GM10248 (cell line): Measurements from ENCODE around the gene STEAP1B.
"Not testable (repeated sequence)": the region's sequence is repeated elsewhere in the genome, so short reads cannot be mapped to it uniquely, and the experiment has no call there.

Source experiments
- CTCF ChIA-PET: fragments of 300-600 bp; sonication (Branson Sonifier 250); formaldehyde crosslinking; extraction: SDS; loops from one replicate; lab custom pipeline; 2021; ENCODE audit warnings: antibody characterized with exemption; lab: Yijun Ruan, JAX
- POLR2A ChIA-PET: fragments of 350-650 bp; sonication (Branson Sonifier 250); formaldehyde crosslinking; extraction: SDS; loops from one replicate; lab custom pipeline; 2020; ENCODE audit warnings: antibody characterized with exemption; lab: Yijun Ruan, JAX
- DNase-seq: peaks from one replicate; pipeline ENCODE4 v3.0.0; 2012; ENCODE audit errors: extremely low spot score
- TF ChIP-seq, protein P1 (sequence below): IDR thresholded peaks from 2 replicates; pipeline ENCODE4 v1.5.1; 2012; ENCODE audit warnings: mild to moderate bottlenecking, low read depth; ENCODE audit errors: extremely low read depth, missing control alignments, control extremely low read depth

Gene STEAP1B

DNA sequence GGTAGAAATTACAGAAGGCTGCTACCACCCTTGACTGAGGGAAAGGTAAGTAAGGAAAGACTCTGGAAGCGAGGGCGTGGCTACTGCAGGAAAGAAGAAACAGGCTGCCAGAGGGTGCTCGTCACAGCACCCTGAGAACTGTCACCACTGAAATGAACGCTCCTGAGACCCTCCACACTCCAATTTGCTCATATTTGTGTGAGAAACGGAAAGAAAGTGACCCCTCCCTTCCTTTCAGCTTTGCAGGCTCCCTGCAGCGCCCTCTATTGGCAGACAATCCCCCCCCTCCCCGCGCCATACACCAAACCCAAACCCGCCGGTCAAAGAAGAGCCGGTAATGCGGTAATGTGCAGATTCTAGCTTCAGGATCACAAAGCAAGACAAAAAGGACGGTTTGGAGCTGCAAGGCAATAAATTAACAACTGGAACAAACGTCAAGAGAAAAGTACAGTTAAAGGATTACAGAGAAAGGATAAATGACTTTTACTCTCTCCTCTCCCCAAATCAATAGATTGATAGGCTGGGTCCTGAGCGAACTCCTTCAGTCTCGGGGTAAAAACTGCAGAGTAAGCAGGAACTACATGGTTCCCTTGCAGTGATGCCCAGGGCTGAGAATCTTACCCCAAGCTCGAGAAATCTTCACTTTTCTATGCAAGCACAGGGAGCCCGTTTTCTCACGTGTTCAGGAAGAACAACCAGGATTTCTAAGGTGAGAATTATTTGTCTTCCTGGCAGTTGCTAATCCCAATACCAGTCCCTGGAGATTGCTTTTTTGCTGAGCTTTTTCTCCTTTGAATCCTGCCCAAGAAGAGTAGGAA, 47.6 kb downstream of the STEAP1B start:
- DNase-seq, result peak; percentile 59
- POLR2A ChIA-PET, result no interaction called here
- CTCF ChIA-PET, result interaction anchor here (1.0 to 2.1 kb wide), 8 partner anchors 9 to 343 kb away, joined by 3 to 8 read pairs (median 6); no protein-coding TSS in a partner anchor
- TF ChIP-seq, protein P1, sequence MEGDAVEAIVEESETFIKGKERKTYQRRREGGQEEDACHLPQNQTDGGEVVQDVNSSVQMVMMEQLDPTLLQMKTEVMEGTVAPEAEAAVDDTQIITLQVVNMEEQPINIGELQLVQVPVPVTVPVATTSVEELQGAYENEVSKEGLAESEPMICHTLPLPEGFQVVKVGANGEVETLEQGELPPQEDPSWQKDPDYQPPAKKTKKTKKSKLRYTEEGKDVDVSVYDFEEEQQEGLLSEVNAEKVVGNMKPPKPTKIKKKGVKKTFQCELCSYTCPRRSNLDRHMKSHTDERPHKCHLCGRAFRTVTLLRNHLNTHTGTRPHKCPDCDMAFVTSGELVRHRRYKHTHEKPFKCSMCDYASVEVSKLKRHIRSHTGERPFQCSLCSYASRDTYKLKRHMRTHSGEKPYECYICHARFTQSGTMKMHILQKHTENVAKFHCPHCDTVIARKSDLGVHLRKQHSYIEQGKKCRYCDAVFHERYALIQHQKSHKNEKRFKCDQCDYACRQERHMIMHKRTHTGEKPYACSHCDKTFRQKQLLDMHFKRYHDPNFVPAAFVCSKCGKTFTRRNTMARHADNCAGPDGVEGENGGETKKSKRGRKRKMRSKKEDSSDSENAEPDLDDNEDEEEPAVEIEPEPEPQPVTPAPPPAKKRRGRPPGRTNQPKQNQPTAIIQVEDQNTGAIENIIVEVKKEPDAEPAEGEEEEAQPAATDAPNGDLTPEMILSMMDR, result peak; percentile 52

DNA sequence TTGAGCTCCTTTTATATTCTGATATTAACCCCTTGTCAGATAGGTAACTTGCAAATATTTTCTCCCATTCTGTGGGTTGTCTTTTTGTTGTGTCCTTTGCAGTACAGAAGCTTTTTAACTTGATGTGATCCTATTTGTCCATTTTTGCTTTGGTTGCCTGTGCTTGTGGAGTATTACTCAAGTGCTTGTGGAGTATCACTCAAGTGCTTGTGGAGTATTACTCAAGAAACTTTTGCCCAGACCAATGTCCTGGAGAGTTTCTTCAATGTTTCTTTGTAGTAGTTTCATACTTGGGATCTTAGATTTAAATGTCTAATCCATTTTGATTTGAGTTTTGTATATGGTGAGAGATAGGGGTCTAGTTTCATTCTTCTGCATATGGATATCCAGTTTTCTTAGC, 50.0 kb downstream of the STEAP1B start:
- POLR2A ChIA-PET, CTCF ChIA-PET, DNase-seq: not testable (repeated sequence)

DNA sequence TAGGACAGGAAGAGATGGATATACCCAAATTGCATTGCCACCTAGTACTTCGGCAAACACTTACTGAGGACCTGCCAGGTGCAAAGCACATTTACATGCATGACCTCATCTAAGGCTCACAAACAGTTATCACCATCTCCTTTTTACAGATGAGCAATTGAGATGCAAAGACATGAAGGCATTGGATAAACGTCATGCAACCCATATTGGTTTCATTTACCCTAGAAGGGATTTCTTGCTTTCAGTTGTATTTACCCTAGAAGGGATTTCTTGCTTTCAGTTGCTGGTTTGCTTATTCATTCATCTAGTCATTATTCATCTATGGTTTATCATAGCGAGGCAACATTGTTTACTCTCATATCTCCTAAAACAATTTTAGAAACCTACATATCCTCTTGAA, 52.2 kb downstream of the STEAP1B start:
- TF ChIP-seq, protein P1, result no peak
- DNase-seq, result peak; percentile 63
- CTCF ChIA-PET, result interaction anchor here (1.1 kb wide), 1 partner anchor 12 kb away, joined by 3 read pairs; no protein-coding TSS in a partner anchor
- POLR2A ChIA-PET, result no interaction called here

DNA sequence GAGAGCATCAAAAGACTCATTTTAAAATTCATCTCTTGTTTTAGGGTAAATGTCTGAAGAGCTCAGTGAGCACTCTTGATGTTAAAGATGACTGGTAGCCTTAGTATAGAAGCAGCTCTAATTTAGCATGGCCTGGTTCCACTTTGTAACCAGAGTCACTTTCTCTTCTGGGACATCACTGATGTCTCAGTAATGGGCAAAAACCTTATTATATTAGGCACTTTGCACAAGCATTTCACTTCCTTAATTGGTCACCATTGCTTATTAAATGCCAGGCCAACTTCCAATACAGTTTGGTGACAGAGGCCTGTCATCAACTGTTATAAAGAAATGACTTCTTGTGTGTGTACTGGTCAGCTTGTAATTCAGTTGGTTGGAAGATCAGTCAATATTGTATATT, 53.0 kb downstream of the STEAP1B start:
- TF ChIP-seq, protein P1, result no peak
- ChIA-PET POLR2A (no interaction called here), CTCF (interaction anchor here (1.1 kb wide), 1 partner anchor 12 kb away, joined by 3 read pairs; no protein-coding TSS in a partner anchor)
- DNase-seq, result no peak

DNA sequence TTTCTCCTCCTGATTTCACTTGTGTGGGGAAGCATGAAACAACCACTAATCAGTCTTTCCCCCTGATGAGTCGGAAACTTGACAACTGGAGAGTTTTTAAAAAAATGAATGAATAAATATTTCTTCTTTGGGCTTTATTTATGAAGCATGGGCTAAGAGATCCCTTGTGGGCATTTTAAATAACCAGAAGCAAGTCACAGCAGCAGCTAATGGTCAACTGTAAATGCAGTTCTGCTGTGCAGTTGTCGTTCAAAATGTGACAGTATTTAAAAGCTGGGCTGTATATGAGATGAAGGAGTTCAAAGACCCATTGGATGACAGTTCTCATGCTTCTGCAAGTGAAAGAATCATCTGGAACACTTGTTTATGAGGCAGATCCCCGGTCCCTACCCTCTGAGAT, 54.1 kb downstream of the STEAP1B start:
- no peak for DNase-seq
- TF ChIP-seq, protein P1, result no peak
- CTCF ChIA-PET, result interaction anchor here (0.8 to 2.1 kb wide), 6 partner anchors 8 to 40 kb away, joined by 3 to 14 read pairs (median 4); no protein-coding TSS in a partner anchor
- POLR2A ChIA-PET, result interaction anchor here (0.8 kb wide), 1 partner anchor 11 kb away, joined by 4 read pairs; no protein-coding TSS in a partner anchor

DNA sequence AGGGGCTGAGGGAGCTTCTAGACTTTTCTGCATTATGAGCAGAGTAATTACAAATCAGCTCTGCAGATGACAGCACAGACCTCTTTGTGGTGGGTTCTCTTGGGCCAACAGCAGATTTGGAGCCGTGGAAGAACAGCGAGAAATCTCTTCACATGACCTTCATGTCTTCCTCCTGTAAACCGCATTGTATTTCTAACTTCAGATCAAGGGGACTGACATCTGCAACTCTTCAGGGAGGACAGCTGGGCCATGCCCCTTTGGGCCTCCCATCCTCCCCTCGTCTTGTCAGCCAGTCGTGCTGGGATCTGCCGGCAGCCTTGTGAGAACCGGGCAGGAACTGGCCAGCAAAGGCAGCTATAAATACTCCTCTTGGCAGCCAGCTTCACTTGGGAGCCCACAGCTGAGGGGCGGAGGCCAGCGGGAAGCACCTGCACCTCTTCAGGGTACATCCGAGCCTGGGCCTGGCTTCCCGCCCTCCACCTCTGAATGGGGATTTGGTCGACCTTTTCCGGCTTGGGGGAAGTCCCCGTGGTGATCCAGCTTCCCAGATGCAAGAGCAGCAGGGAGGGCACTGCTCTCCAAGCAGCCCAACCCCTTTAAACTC, 54.7 kb downstream of the STEAP1B start:
- TF ChIP-seq, protein P1, result no peak
- POLR2A ChIA-PET, result interaction anchor here (0.8 kb wide), 1 partner anchor 10 kb away, joined by 4 read pairs; no protein-coding TSS in a partner anchor
- CTCF ChIA-PET, result interaction anchor here (0.8 to 2.1 kb wide), 8 partner anchors 9 to 335 kb away, joined by 3 to 14 read pairs (median 3); no protein-coding TSS in a partner anchor
- DNase-seq, result peak; percentile 38
